Activated T-cell treated with anti-CD3 and anti-CD28 coated beads, Interleukin-2, amount 50 U/mL, for 24 hours (primary cell): ENCODE data around the gene YPEL4.

ENCODE experiments used
- DNase-seq: peaks from one replicate; pipeline ENCODE4 v3.0.0-alpha.2; 2020
- H3K27ac Mint-ChIP-seq: 2 replicates; pipeline ENCODE4 v1.8.0; 2020; ENCODE audit warnings: mild to moderate bottlenecking, mixed read lengths
- H3K27me3 Mint-ChIP-seq: 2 replicates; pipeline ENCODE4 v1.8.0; 2020; ENCODE audit warnings: mixed read lengths
- H3K36me3 Mint-ChIP-seq: 2 replicates; pipeline ENCODE4 v1.8.0; 2020; ENCODE audit warnings: low read depth, mixed read lengths
- H3K4me1 Mint-ChIP-seq: 2 replicates; pipeline ENCODE4 v1.8.0; 2020; ENCODE audit warnings: low read depth, mixed read lengths
- H3K4me3 Mint-ChIP-seq: 2 replicates; pipeline ENCODE4 v1.8.0; 2020; ENCODE audit warnings: mild to moderate bottlenecking, moderate library complexity, mixed read lengths
- H3K9me3 Mint-ChIP-seq: 2 replicates; pipeline ENCODE4 v1.8.0; 2020; ENCODE audit warnings: mixed read lengths

The YPEL4 gene

DNA sequence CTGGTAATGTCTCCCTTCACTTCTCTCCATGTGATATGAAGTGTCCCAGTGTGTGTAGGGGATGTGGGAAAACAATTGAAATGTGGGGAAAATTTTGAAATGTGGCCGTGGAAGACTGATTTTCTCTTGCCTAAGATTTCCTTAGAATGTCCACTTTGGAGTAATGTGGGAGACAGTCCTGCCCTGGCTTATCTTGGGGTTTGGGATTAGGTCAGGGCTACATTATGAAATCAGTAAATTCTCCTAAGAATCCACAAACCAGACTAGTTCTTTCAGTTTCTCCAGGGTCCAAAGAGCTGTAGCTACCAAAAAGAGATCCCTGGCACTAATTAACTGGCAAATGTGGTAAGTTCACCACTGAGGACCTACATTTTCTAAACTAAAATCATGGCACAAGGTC, 22.8 kb downstream of the YPEL4 start:
- no peak overlapping the region for H3K4me3 Mint-ChIP-seq
- no peaks in the 10 kb centered on the region for H3K36me3 Mint-ChIP-seq
- no peak overlapping the region for H3K27ac Mint-ChIP-seq
- no peak for DNase-seq
- H3K4me1 Mint-ChIP-seq, result no peaks in the 10 kb centered on the region
- peaks cover 4% of the 10 kb centered on the region for H3K27me3 Mint-ChIP-seq
- H3K9me3 Mint-ChIP-seq, result no peaks in the 10 kb centered on the region

DNA sequence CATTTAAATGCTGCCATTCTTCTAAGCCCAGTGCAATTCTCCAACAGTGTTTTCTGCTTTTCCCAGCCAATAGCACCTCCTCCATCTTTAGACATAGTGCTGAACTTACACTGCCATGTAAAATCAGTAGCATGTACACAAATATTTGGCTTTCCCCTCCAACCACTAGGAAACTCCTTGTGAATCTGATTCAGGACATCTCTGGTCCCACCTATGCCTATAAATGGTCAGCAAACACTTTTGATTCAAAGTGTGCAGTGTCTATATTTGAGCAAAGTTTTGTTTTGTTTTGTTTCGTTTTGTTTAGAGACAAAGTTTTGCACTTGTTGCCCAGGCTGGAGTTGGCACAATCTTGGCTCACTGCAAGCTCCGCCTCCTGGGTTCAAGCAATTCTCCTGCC, 24.8 kb downstream of the YPEL4 start:
- Mint-ChIP-seq H3K36me3 (no peaks in the 10 kb centered on the region), H3K27me3 (peaks cover 3% of the 10 kb centered on the region), H3K4me3 (no peak overlapping the region), H3K4me1 (no peaks in the 10 kb centered on the region), H3K9me3 (peaks cover 2% of the 10 kb centered on the region), H3K27ac (no peak overlapping the region)
- no peak for DNase-seq

GRCh38 chr11:57622263-57622662, 27.4 kb downstream of the YPEL4 start:
- H3K27ac Mint-ChIP-seq, result no peak overlapping the region
- H3K9me3 Mint-ChIP-seq, result peaks cover 7% of the 10 kb centered on the region
- H3K4me3 Mint-ChIP-seq, result no peak overlapping the region
- DNase-seq, result no peak
- H3K27me3 Mint-ChIP-seq, result peaks cover 3% of the 10 kb centered on the region
- no peaks in the 10 kb centered on the region for H3K4me1 Mint-ChIP-seq
- no peaks in the 10 kb centered on the region for H3K36me3 Mint-ChIP-seq

DNA sequence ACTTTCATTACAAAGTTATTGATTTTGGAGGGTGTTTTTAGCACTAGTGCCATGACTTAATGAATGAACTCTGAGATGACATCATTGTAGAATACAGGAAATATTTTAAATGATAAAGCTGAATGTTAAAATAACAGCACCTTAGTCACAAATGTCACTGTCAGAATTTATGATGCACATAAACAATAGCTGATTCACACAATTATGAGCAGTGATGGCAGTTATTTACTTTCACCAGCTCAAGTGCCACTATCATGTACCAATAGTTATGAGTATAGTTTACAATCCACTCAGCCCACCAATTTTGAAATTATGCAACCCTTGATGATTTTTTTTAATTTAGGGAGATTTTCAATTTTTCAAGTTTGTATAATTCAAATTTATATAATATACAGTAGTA, 29.2 kb downstream of the YPEL4 start:
- Mint-ChIP-seq H3K27ac (no peak overlapping the region), H3K4me1 (no peaks in the 10 kb centered on the region), H3K9me3 (peaks cover 7% of the 10 kb centered on the region), H3K36me3 (no peaks in the 10 kb centered on the region), H3K27me3 (peaks cover 12% of the 10 kb centered on the region), H3K4me3 (no peak overlapping the region)
- DNase-seq, result no peak

DNA sequence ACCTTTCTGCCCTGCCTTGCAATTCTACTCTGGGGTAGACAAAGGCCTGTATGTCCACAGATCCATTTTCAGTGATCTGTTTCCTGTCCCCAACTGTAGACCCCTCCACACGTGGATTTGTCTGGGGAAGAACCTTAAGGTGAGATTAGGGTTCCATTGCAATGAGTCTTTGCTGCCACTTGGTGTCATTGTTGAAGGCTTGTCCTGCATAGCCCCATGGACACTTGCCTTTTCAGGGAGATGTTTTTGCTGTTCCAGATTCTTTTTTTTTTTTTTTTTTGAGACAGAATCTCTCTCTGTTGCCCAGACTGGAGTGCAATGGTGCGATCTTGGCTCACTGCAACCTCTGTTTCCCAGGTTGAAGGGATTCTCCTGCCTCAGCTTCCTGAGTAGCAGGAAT, 30.4 kb downstream of the YPEL4 start:
- no peaks in the 10 kb centered on the region for H3K36me3 Mint-ChIP-seq
- H3K4me3 Mint-ChIP-seq, result no peak overlapping the region
- no peak for DNase-seq
- no peak overlapping the region for H3K27ac Mint-ChIP-seq
- H3K27me3 Mint-ChIP-seq, result peaks cover 12% of the 10 kb centered on the region
- no peaks in the 10 kb centered on the region for H3K4me1 Mint-ChIP-seq
- peaks cover 7% of the 10 kb centered on the region for H3K9me3 Mint-ChIP-seq

GRCh38 chr11:57618438-57618837, 31.3 kb downstream of the YPEL4 start:
- H3K27ac Mint-ChIP-seq, result no peak overlapping the region
- DNase-seq, result no peak
- H3K9me3 Mint-ChIP-seq, result peaks cover 7% of the 10 kb centered on the region
- no peaks in the 10 kb centered on the region for H3K36me3 Mint-ChIP-seq
- H3K4me3 Mint-ChIP-seq, result no peak overlapping the region
- H3K4me1 Mint-ChIP-seq, result no peaks in the 10 kb centered on the region
- peaks cover 12% of the 10 kb centered on the region for H3K27me3 Mint-ChIP-seq

GRCh38 chr11:57616595-57616994, 33.1 kb downstream of the YPEL4 start:
- Mint-ChIP-seq H3K4me1 (no peaks in the 10 kb centered on the region), H3K27ac (no peak overlapping the region), H3K27me3 (peaks cover 13% of the 10 kb centered on the region), H3K4me3 (no peak overlapping the region), H3K9me3 (peaks cover 7% of the 10 kb centered on the region), H3K36me3 (no peaks in the 10 kb centered on the region)
- DNase-seq, result no peak

DNA sequence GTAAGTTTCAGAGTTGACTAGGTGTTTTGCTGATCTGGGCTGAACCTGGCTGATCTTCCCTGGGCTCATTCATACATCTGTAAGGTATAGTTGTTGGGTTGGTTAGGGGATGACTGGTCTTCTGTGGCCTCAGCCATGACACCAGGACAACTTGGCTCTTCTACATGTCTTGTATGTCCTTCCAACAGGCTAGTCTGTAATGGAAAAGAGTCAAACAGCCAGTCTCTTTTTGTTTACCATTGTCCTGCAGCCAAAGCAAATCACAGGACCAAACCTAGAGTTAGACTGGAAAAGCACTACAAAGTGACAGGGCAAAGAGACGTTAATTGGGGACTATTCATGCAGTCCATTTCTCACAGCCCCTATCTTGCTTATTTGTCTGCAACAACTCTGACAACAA, 34.4 kb downstream of the YPEL4 start:
- H3K9me3 Mint-ChIP-seq, result peaks cover 7% of the 10 kb centered on the region
- H3K27ac Mint-ChIP-seq, result no peak overlapping the region
- no peak overlapping the region for H3K4me3 Mint-ChIP-seq
- no peak for DNase-seq
- no peaks in the 10 kb centered on the region for H3K4me1 Mint-ChIP-seq
- no peaks in the 10 kb centered on the region for H3K36me3 Mint-ChIP-seq
- H3K27me3 Mint-ChIP-seq, result peaks cover 15% of the 10 kb centered on the region

- H3K4me1 Mint-ChIP-seq, result no peaks in the 10 kb centered on the region
- DNase-seq, result no peak
- H3K27ac Mint-ChIP-seq, result no peak overlapping the region
- H3K9me3 Mint-ChIP-seq, result peaks cover 2% of the 10 kb centered on the region
- H3K4me3 Mint-ChIP-seq, result no peak overlapping the region
- H3K27me3 Mint-ChIP-seq, result peaks cover 15% of the 10 kb centered on the region
- no peaks in the 10 kb centered on the region for H3K36me3 Mint-ChIP-seq
Measured at GRCh38 chr11:57614234-57614772, 35.4 kb downstream of the YPEL4 start.

GRCh38 chr11:57610170-57610569, 39.5 kb downstream of the YPEL4 start:
- no peak overlapping the region for H3K4me3 Mint-ChIP-seq
- H3K27me3 Mint-ChIP-seq, result peaks cover 7% of the 10 kb centered on the region
- H3K27ac Mint-ChIP-seq, result no peak overlapping the region
- no peaks in the 10 kb centered on the region for H3K36me3 Mint-ChIP-seq
- no peaks in the 10 kb centered on the region for H3K4me1 Mint-ChIP-seq
- DNase-seq, result no peak
- no peaks in the 10 kb centered on the region for H3K9me3 Mint-ChIP-seq

DNA sequence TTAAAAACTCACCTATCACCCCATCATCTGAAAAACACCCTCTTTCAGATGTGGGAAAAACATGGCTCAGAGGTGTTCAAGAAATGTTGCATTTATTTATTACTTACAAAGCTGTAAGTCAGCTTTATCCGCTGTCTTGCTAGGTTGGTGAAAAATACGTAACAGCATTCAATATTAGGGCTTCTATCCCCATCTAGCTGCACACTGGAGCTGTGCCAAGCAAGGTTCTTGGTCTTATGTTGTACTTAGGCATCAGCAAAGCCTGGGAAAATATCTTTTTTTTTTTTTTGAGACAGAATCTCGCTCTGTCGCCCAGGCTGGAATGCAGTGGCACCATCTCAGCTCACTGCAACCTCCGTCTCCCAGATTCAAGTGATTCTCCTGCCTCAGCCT, 44.7 kb downstream of the YPEL4 start:
- H3K4me1 Mint-ChIP-seq, result no peaks in the 10 kb centered on the region
- no peak for DNase-seq
- no peaks in the 10 kb centered on the region for H3K36me3 Mint-ChIP-seq
- H3K27ac Mint-ChIP-seq, result no peak overlapping the region
- H3K9me3 Mint-ChIP-seq, result no peaks in the 10 kb centered on the region
- peaks cover 5% of the 10 kb centered on the region for H3K27me3 Mint-ChIP-seq
- no peak overlapping the region for H3K4me3 Mint-ChIP-seq

GRCh38 chr11:57604296-57605027, 45.2 kb downstream of the YPEL4 start:
- H3K4me3 Mint-ChIP-seq, result no peak overlapping the region
- no peaks in the 10 kb centered on the region for H3K4me1 Mint-ChIP-seq
- no peaks in the 10 kb centered on the region for H3K9me3 Mint-ChIP-seq
- H3K27ac Mint-ChIP-seq, result no peak overlapping the region
- H3K27me3 Mint-ChIP-seq, result peaks cover 11% of the 10 kb centered on the region
- no peaks in the 10 kb centered on the region for H3K36me3 Mint-ChIP-seq
- no peak for DNase-seq

DNA sequence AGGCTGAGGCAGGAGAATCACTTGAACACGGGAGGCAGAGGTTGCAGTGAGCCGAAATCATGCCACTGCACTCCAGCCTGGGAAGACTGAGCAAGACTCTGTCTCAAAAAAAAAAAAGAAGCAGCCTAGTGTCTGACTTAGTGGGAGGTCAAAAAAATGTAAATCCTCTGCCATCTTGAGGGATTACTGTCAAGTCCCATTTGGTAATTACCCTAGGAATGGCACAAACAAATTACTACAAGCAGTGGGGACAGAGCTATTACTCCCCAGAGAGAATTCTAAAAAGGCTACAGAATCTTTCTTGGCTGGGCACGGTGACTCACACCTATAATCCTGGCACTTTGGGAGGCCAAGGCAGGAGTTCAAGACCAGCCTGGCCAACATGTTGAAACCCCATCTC, 48.4 kb downstream of the YPEL4 start:
- Mint-ChIP-seq H3K9me3 (no peaks in the 10 kb centered on the region), H3K4me1 (no peaks in the 10 kb centered on the region), H3K4me3 (no peak overlapping the region), H3K27ac (no peak overlapping the region), H3K36me3 (no peaks in the 10 kb centered on the region), H3K27me3 (peaks cover 33% of the 10 kb centered on the region)
- DNase-seq, result no peak

- no peak overlapping the region for H3K27ac Mint-ChIP-seq
- H3K9me3 Mint-ChIP-seq, result no peaks in the 10 kb centered on the region
- no peak overlapping the region for H3K4me3 Mint-ChIP-seq
- H3K27me3 Mint-ChIP-seq, result peaks cover 33% of the 10 kb centered on the region
- no peaks in the 10 kb centered on the region for H3K4me1 Mint-ChIP-seq
- H3K36me3 Mint-ChIP-seq, result no peaks in the 10 kb centered on the region
- DNase-seq, result no peak
Measured at GRCh38 chr11:57599381-57599780, 50.3 kb downstream of the YPEL4 start.

- H3K4me3 Mint-ChIP-seq, result no peak overlapping the region
- no peaks in the 10 kb centered on the region for H3K36me3 Mint-ChIP-seq
- no peak for DNase-seq
- no peaks in the 10 kb centered on the region for H3K4me1 Mint-ChIP-seq
- no peaks in the 10 kb centered on the region for H3K9me3 Mint-ChIP-seq
- H3K27ac Mint-ChIP-seq, result no peak overlapping the region
- peaks cover 33% of the 10 kb centered on the region for H3K27me3 Mint-ChIP-seq
Measured at GRCh38 chr11:57598831-57599155, 50.9 kb downstream of the YPEL4 start.
